GM21737 (cell line): ENCODE data around the gene ANKRD24.
"Not testable (repeated sequence)": the region's sequence is repeated elsewhere in the genome, so short reads cannot be mapped to it uniquely, and the experiment has no call there.

ENCODE experiments used
- ATAC-seq: cut with Tn5 transposase; IDR thresholded peaks from one replicate; pipeline ENCODE4 v1.9.1; 2021; ENCODE audit warnings: mild to moderate bottlenecking, moderate library complexity; ENCODE audit not compliant: unreplicated experiment

The ANKRD24 gene

GRCh38 chr19:4267101-4267900 is 84.8 kb downstream of the ANKRD24 start:
- ATAC-seq = no peak

GRCh38 chr19:4267901-4268815 is 85.7 kb downstream of the ANKRD24 start:
- no peak for ATAC-seq

GRCh38 chr19:4268816-4269430 is 86.4 kb downstream of the ANKRD24 start:
- ATAC-seq = no peak

DNA sequence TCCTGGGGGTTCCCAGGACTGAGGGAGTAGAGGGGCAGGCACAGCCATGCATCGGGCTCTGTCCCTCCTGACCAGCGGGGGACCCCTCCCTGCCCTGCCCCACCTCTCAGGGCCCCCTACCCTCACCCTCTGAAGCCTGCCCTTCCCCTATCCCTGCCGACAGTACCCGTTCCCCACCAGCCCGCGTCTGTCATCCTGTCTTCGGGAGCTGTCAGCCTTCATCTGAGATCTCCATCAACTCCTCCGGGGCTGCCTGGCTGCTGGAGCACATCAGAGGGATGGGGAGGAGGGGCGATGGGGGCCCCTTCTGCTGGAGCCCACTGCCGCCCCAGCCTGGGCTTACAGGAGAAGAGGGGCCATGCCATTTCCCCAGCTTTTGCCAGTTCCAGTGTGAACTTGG is 90.4 kb downstream of the ANKRD24 start:
- no peak for ATAC-seq

DNA sequence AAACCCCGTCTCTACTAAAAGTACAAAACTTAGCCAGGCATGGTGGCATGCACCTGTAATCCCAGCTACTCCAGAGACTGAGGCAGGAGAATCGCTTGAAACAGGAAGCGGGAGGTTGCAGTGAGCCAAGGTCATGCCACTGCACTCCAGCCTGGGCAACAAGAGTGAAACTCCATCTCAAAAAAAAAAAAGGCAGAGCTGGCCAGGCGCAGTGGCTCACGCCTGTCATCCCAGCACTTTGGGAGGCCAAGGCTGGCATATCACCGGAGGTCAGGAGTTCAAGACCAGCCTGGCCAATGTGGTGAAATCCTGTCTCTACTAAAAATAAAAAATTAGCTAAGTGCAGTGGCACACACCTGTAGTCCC is 91.8 kb downstream of the ANKRD24 start:
- ATAC-seq = not testable (repeated sequence)
